Measurements from ENCODE around the gene HYCC1.

The HYCC1 gene

DNA sequence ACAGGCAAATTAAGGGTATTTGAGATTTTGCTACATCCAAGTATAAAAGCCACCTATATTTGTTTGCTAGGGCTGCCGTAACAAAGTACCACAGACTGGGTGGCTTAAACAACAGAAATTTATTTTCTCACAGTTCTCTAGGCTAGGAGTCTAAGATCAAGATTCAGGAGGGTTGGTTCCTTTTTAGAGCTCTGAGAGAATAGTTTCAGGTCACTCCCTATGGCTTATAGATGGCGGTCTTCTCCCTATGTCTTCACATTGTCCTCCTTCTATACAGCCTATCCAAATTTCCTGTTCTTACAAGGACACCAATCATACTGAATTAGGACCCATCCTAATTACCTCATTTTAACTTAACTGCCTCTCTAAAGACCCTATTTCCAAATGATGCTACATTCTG is 11.2 kb downstream of the HYCC1 start:
- H3K4me1 ChIP-seq (ENCODE audit: insufficient read depth, insufficient read length), result no peaks in the 10 kb centered on the region

DNA sequence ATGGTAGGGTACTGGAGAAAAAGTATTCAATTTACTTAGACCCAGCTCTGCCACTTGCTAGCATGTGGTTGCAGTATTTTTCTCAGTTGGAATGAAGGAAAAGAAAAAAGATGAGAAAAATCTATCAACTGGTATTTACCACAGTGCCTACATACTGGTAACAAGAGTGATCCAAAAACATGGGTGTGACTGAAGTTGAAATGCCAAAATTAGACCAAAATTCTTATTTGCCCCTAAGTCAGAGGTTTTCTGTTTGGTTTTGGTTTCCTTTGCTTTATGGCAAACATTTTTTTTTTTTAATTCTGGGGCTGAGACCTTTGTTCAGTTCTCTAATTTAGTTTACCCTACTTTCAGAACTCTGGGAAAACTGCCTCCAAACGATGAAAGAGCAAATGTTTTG is 12.3 kb downstream of the HYCC1 start:
- no peak overlapping the region for H3K9ac ChIP-seq (ENCODE audit: insufficient read length, low read depth)
- TF ChIP-seq SUZ12 (IDR thresholded peaks at IDR 0.05; ENCODE audit: extremely low read depth, insufficient read depth, insufficient read length) (no peak), ZNF274 (IDR thresholded peaks at IDR 0.05; ENCODE audit: low read depth, low read length) (no peak), YY1 (IDR thresholded peaks at IDR 0.05; ENCODE audit: insufficient read depth, insufficient read length) (no peak)

More for the DNA sequence above, 11.2 kb downstream of the HYCC1 start:
- no peak overlapping the region for H3K4me3 ChIP-seq (ENCODE audit: insufficient read length, low read depth)
- DNase-seq (ENCODE audit: low read depth, low spot score), result no peak
- H3K27me3 ChIP-seq (ENCODE audit: insufficient read depth, insufficient read length), result no peaks in the 10 kb centered on the region
- TF ChIP-seq YY1 (IDR thresholded peaks at IDR 0.05; ENCODE audit: insufficient read depth, insufficient read length) (no peak), ZNF274 (IDR thresholded peaks at IDR 0.05; ENCODE audit: low read depth, low read length) (no peak), SUZ12 (IDR thresholded peaks at IDR 0.05; ENCODE audit: extremely low read depth, insufficient read depth, insufficient read length) (no peak)
- H3K9me3 ChIP-seq (ENCODE audit: insufficient read depth, low read length), result no peaks in the 10 kb centered on the region
- peaks cover 6% of the 10 kb centered on the region for H3K36me3 ChIP-seq (ENCODE audit: insufficient read depth, insufficient read length, low read length)
- H3K9ac ChIP-seq (ENCODE audit: insufficient read length, low read depth), result no peak overlapping the region

DNA sequence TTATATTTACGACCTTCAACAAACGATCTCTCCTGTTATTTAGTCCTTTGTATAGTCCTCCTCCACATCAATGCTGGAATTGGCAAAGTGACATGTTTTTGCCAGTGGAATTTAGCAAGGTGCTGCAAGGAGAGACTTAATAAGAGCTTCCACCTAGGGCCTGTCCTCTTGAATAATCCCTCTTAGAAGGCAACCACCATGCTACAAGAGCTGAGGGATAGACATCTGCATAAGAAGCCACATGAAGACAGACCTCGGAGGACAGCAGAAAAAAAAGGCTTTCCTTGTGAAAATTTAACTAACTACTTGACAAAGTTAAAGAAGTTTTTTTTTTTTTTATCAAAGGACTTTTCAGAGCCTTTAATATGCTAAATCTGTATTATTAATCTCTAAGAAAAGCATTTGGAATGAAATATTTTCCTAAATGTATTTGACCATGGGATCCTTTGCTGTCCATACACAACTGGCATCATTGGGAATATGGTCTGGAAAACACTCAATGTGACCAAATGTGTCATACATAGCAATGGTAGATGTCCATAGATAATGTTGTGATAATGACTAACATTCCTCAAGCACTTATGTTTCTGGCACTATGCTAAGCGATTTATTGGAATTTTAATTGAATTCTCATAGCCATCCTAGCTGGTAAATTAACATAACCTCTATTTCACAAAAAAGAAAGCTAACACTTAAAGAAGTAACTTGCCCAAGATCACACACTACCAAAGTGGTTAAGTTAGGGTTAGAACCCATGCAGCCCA is 13.2 kb downstream of the HYCC1 start:
- H3K9ac ChIP-seq (ENCODE audit: insufficient read length, low read depth), result no peak overlapping the region
- no peaks in the 10 kb centered on the region for H3K27me3 ChIP-seq (ENCODE audit: insufficient read depth, insufficient read length)
- H3K36me3 ChIP-seq (ENCODE audit: insufficient read depth, insufficient read length, low read length), result peaks cover 9% of the 10 kb centered on the region
- H3K9me3 ChIP-seq (ENCODE audit: insufficient read depth, low read length), result no peaks in the 10 kb centered on the region
- H3K4me3 ChIP-seq (ENCODE audit: insufficient read length, low read depth), result no peak overlapping the region
- no peak for DNase-seq (ENCODE audit: low read depth, low spot score)
- TF ChIP-seq YY1 (IDR thresholded peaks at IDR 0.05; ENCODE audit: insufficient read depth, insufficient read length) (no peak), SUZ12 (IDR thresholded peaks at IDR 0.05; ENCODE audit: extremely low read depth, insufficient read depth, insufficient read length) (no peak), ZNF274 (IDR thresholded peaks at IDR 0.05; ENCODE audit: low read depth, low read length) (no peak)
- H3K4me1 ChIP-seq (ENCODE audit: insufficient read depth, insufficient read length), result no peaks in the 10 kb centered on the region

More for the DNA sequence above, 12.3 kb downstream of the HYCC1 start:
- no peaks in the 10 kb centered on the region for H3K4me1 ChIP-seq (ENCODE audit: insufficient read depth, insufficient read length)
- H3K4me3 ChIP-seq (ENCODE audit: insufficient read length, low read depth), result no peak overlapping the region
- no peaks in the 10 kb centered on the region for H3K9me3 ChIP-seq (ENCODE audit: insufficient read depth, low read length)
- peaks cover 9% of the 10 kb centered on the region for H3K36me3 ChIP-seq (ENCODE audit: insufficient read depth, insufficient read length, low read length)
- no peaks in the 10 kb centered on the region for H3K27me3 ChIP-seq (ENCODE audit: insufficient read depth, insufficient read length)
- DNase-seq (ENCODE audit: low read depth, low spot score), result no peak

DNA sequence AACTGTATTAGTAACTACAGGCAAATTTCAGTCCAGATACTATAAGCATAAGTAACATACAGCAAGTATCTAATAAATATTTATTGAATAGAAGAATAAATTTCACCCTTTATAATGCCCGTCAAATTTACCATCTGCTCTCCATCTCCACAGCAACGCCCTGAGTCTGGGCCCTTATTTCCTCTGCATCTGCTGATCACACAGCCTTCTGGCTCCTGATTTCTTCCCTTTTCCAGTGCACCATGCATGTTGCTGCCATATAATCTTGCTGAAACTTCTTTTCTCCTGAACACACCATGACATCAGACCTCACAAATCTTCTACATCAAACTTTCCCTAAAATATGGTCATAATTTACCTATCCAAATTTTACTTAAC is 15.4 kb downstream of the HYCC1 start:
- Histone ChIP-seq H3K36me3 (ENCODE audit: insufficient read depth, insufficient read length, low read length) (peaks cover 9% of the 10 kb centered on the region), H3K9me3 (ENCODE audit: insufficient read depth, low read length) (no peaks in the 10 kb centered on the region), H3K27me3 (ENCODE audit: insufficient read depth, insufficient read length) (no peaks in the 10 kb centered on the region), H3K9ac (ENCODE audit: insufficient read length, low read depth) (no peak overlapping the region), H3K4me3 (ENCODE audit: insufficient read length, low read depth) (no peak overlapping the region), H3K4me1 (ENCODE audit: insufficient read depth, insufficient read length) (no peaks in the 10 kb centered on the region)
- no peak for TF ChIP-seq SUZ12 (IDR thresholded peaks at IDR 0.05; ENCODE audit: extremely low read depth, insufficient read depth, insufficient read length)
- TF ChIP-seq ZNF274 (IDR thresholded peaks at IDR 0.05; ENCODE audit: low read depth, low read length), result no peak
- no peak for TF ChIP-seq YY1 (IDR thresholded peaks at IDR 0.05; ENCODE audit: insufficient read depth, insufficient read length)
- DNase-seq (ENCODE audit: low read depth, low spot score), result no peak

DNA sequence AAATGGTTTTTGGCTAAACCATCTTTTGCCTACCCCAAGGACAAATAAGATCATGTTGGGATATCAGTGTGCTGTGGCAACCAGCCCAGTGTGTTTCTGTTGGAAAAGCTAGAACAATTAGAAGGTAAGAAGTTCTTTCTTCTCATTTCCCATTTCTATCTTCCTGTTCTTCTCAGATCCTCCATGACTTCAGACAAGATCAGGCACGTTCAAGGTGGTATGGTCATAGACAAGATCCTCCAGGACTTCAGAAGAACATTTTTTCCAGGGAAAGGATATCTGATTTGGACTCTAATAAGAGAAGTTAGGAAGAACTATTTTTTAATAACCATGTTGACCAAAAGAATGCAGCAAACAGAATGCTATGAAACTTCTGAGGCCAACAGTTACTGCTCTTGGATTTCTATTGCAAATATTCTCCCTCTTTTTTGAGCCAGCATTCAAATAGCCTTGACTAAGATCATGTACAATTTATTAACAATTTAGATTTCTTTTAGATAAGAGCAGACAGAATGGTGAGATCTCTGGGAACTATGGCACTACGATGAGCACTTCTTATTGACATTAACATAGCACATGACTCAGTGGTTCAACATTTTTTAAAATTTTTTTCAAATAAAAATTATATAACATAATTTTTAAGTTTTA is 15.9 kb downstream of the HYCC1 start:
- TF ChIP-seq YY1 (IDR thresholded peaks at IDR 0.05; ENCODE audit: insufficient read depth, insufficient read length), result no peak
- TF ChIP-seq ZNF274 (IDR thresholded peaks at IDR 0.05; ENCODE audit: low read depth, low read length), result no peak
- TF ChIP-seq SUZ12 (IDR thresholded peaks at IDR 0.05; ENCODE audit: extremely low read depth, insufficient read depth, insufficient read length), result no peak
- Histone ChIP-seq H3K9me3 (ENCODE audit: insufficient read depth, low read length) (no peaks in the 10 kb centered on the region), H3K36me3 (ENCODE audit: insufficient read depth, insufficient read length, low read length) (peaks cover 9% of the 10 kb centered on the region), H3K4me3 (ENCODE audit: insufficient read length, low read depth) (no peak overlapping the region), H3K9ac (ENCODE audit: insufficient read length, low read depth) (no peak overlapping the region), H3K4me1 (ENCODE audit: insufficient read depth, insufficient read length) (no peaks in the 10 kb centered on the region), H3K27me3 (ENCODE audit: insufficient read depth, insufficient read length) (no peaks in the 10 kb centered on the region)
- no peak for DNase-seq (ENCODE audit: low read depth, low spot score)

DNA sequence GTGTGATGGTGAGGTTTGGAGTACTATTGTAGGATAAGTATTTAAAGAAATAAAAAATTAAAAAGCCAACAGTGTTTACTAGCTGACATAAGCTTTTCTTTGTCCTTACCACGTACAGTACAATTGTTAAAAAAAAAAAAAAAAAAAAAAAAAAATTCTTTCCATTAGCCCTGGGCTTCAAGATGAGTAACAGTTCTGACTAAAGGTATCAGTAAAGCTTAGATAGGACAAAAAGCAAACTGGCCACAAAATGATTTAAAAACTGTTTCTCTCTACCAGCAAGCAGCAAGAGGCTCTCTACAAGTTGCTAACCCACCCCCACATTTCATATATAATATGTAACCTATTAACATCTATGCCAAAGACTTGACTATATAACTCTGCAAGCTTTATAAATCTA is 17.5 kb downstream of the HYCC1 start:
- Histone ChIP-seq H3K9me3 (ENCODE audit: insufficient read depth, low read length) (no peaks in the 10 kb centered on the region), H3K27me3 (ENCODE audit: insufficient read depth, insufficient read length) (no peaks in the 10 kb centered on the region), H3K9ac (ENCODE audit: insufficient read length, low read depth) (no peak overlapping the region), H3K36me3 (ENCODE audit: insufficient read depth, insufficient read length, low read length) (peaks cover 9% of the 10 kb centered on the region), H3K4me1 (ENCODE audit: insufficient read depth, insufficient read length) (no peaks in the 10 kb centered on the region), H3K4me3 (ENCODE audit: insufficient read length, low read depth) (no peak overlapping the region)
- DNase-seq (ENCODE audit: low read depth, low spot score), result no peak
- TF ChIP-seq SUZ12 (IDR thresholded peaks at IDR 0.05; ENCODE audit: extremely low read depth, insufficient read depth, insufficient read length) (no peak), YY1 (IDR thresholded peaks at IDR 0.05; ENCODE audit: insufficient read depth, insufficient read length) (no peak), ZNF274 (IDR thresholded peaks at IDR 0.05; ENCODE audit: low read depth, low read length) (no peak)

DNA sequence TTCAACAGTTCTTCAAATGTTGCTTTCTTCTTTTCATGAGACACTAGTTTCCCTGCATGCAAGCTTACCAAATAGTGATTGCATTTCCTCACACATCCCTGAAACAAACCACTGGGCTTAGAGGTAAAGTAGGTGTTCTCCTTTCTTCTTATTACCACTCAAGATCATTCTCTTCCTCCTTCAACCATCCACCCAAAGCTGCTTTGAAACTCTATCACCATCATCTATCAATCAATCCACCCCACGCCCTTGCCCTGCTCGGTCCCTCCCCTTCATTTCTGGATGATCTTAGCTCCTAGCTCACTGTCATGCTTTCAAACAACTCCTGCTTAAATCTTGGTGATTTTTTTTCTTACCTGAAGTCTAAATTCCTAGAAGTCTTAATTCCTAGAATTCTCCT is 18.9 kb downstream of the HYCC1 start:
- no peaks in the 10 kb centered on the region for H3K9me3 ChIP-seq (ENCODE audit: insufficient read depth, low read length)
- peaks cover 12% of the 10 kb centered on the region for H3K36me3 ChIP-seq (ENCODE audit: insufficient read depth, insufficient read length, low read length)
- H3K27me3 ChIP-seq (ENCODE audit: insufficient read depth, insufficient read length), result no peaks in the 10 kb centered on the region
- TF ChIP-seq SUZ12 (IDR thresholded peaks at IDR 0.05; ENCODE audit: extremely low read depth, insufficient read depth, insufficient read length) (no peak), YY1 (IDR thresholded peaks at IDR 0.05; ENCODE audit: insufficient read depth, insufficient read length) (no peak), ZNF274 (IDR thresholded peaks at IDR 0.05; ENCODE audit: low read depth, low read length) (no peak)
- DNase-seq (ENCODE audit: low read depth, low spot score), result no peak
- no peaks in the 10 kb centered on the region for H3K4me1 ChIP-seq (ENCODE audit: insufficient read depth, insufficient read length)
- H3K4me3 ChIP-seq (ENCODE audit: insufficient read length, low read depth), result no peak overlapping the region
- no peak overlapping the region for H3K9ac ChIP-seq (ENCODE audit: insufficient read length, low read depth)
